Measurements from ENCODE around the gene NECAB3. TPM values are rescaled to one million over a fixed set of nuclear protein-coding genes. Genes with fewer than 3 reads are reported as not detected.

The NECAB3 gene
- total RNA-seq, 2 experiments from 2014 or later = 62.4 to 79.4 TPM

DNA sequence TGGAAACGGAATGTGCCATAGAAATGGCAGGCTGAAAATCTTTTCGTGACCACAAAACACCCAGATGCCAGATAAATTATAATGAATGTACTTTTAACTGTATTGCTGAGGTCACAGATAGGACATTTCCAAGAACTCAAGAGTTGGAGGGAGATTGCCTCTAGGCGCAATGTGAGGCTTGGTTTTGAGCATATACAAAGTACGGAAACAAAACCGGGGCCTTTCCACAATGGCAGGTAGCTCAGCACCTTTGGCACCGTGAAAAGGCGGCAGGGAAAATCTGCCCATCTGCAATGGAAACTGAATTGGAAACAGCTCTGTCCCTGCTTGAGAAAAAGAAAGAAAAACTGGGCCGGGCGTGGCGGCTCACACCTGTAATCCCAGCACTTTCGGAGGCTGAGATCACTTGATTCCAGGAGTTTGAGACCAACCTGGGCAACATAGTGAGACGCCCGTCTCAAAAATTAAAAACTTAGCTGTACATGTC is 22.6 kb downstream of the NECAB3 start:
- peaks cover 19% of the 10 kb centered on the region for H3K4me1 ChIP-seq (ENCODE audit: insufficient read depth, low read length, poor library complexity, severe bottlenecking)
- no peak overlapping the region for H2AFZ ChIP-seq (ENCODE audit: low read length)
- TF ChIP-seq EZH2phosphoT487 (IDR thresholded peaks at IDR 0.05; ENCODE audit: borderline replicate concordance, low read depth, low read length) = no peak
- TF ChIP-seq, protein P1, sequence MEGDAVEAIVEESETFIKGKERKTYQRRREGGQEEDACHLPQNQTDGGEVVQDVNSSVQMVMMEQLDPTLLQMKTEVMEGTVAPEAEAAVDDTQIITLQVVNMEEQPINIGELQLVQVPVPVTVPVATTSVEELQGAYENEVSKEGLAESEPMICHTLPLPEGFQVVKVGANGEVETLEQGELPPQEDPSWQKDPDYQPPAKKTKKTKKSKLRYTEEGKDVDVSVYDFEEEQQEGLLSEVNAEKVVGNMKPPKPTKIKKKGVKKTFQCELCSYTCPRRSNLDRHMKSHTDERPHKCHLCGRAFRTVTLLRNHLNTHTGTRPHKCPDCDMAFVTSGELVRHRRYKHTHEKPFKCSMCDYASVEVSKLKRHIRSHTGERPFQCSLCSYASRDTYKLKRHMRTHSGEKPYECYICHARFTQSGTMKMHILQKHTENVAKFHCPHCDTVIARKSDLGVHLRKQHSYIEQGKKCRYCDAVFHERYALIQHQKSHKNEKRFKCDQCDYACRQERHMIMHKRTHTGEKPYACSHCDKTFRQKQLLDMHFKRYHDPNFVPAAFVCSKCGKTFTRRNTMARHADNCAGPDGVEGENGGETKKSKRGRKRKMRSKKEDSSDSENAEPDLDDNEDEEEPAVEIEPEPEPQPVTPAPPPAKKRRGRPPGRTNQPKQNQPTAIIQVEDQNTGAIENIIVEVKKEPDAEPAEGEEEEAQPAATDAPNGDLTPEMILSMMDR (conservative IDR thresholded peaks at IDR 0.05; ENCODE audit: low read length) = no peak
- H3K9me2 ChIP-seq (ENCODE audit: insufficient read depth, low read length) = no peaks in the 10 kb centered on the region
- ChIA-PET POLR2A (interaction anchor here (0.6 to 1.3 kb wide), 2 partner anchors 13 to 191 kb away, joined by 4 read pairs; no protein-coding TSS in a partner anchor), CTCF (ENCODE audit: unreplicated experiment) (no interaction called here)
- no peak overlapping the region for H3K4me3 ChIP-seq (ENCODE audit: low read depth, low read length, poor library complexity, severe bottlenecking)
- intact Hi-C loops (cut with micrococcal nuclease; ENCODE audit: unreplicated experiment) = loop anchor here (2.0 to 5.0 kb wide), 2 partner anchors 83 to 249 kb away; partner anchors contain the start of gene CDK5RAP1
- H3K4me2 ChIP-seq (ENCODE audit: low read length) = no peak overlapping the region
- H3K27ac ChIP-seq (ENCODE audit: low read depth, low read length, poor library complexity, severe bottlenecking) = no peak overlapping the region
- H4K20me1 ChIP-seq (ENCODE audit: insufficient read depth, low read length) = peaks cover 5% of the 10 kb centered on the region; the same call in 1 of the 2 replicates
- no TSS peak for BruUV-seq (replicated peaks)
- H3K36me3 ChIP-seq (ENCODE audit: insufficient read depth, low read length) = peaks cover 22% of the 10 kb centered on the region; the same call in 1 of the 2 replicates
- no peaks in the 10 kb centered on the region for H3K79me2 ChIP-seq (ENCODE audit: insufficient read depth, low read depth, low read length)
- H3K9me3 ChIP-seq (ENCODE audit: low read length) = no peaks in the 10 kb centered on the region
- no peak for DNase-seq (ENCODE audit: low spot score)

DNA sequence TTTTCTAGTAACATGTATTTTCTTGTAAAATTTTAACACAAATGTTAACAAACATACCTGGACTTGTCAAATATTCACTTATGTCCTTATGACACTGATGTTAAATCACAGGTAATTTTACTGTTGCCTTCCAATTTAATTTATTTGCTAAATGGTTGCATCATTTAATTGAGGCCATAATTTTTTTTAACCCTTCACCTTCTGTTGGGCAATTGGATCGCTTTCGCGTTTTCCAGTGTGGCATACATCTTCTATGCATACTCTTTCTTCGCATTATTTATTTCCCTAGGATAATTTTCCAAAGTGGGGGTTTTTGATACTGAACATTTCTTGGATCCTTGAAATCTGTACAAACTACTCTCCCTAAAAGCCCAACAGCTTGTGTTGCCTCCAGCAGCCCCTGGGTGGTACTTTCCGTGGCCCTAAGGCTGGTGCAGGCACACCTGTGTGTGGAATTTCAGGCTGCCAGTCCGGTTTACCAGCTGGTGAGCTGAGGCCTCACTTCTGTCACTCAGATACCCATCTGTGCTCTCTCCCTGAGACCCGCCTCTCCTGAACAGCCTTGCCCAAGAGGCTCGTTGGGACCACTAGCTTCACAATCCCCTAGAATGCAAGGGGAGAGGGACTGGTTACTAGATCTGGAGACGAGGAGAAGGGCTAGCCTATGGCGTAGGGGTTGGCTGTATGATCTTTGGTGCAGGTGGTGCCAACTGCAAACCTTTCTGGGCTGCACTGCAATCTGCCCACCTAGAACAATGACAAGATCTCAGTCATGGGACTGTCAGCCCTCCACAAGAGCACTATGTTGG is 23.3 kb downstream of the NECAB3 start:
- H3K9me2 ChIP-seq (ENCODE audit: insufficient read depth, low read length) = no peaks in the 10 kb centered on the region
- H3K36me3 ChIP-seq (ENCODE audit: insufficient read depth, low read length) = peaks cover 26% of the 10 kb centered on the region
- H3K4me1 ChIP-seq (ENCODE audit: insufficient read depth, low read length, poor library complexity, severe bottlenecking) = peaks cover 19% of the 10 kb centered on the region
- no peak overlapping the region for H3K4me2 ChIP-seq (ENCODE audit: low read length)
- CTCF ChIA-PET (ENCODE audit: unreplicated experiment) = no interaction called here
- no peaks in the 10 kb centered on the region for H3K9me3 ChIP-seq (ENCODE audit: low read length)
- no peaks in the 10 kb centered on the region for H3K79me2 ChIP-seq (ENCODE audit: insufficient read depth, low read depth, low read length)
- POLR2A ChIA-PET = interaction anchor here (0.6 to 1.3 kb wide), 2 partner anchors 13 to 190 kb away, joined by 4 read pairs; no protein-coding TSS in a partner anchor
- peaks cover 5% of the 10 kb centered on the region; the same call in 1 of the 2 replicates for H4K20me1 ChIP-seq (ENCODE audit: insufficient read depth, low read length)
- no TSS peak for BruUV-seq (replicated peaks)
- DNase-seq (ENCODE audit: low spot score) = no peak
- H3K4me3 ChIP-seq (ENCODE audit: low read depth, low read length, poor library complexity, severe bottlenecking) = no peak overlapping the region
- H3K27ac ChIP-seq (ENCODE audit: low read depth, low read length, poor library complexity, severe bottlenecking) = no peak overlapping the region
- H2AFZ ChIP-seq (ENCODE audit: low read length) = no peak overlapping the region
- TF ChIP-seq, protein P1 (conservative IDR thresholded peaks at IDR 0.05; ENCODE audit: low read length) = no peak
- TF ChIP-seq EZH2phosphoT487 (IDR thresholded peaks at IDR 0.05; ENCODE audit: borderline replicate concordance, low read depth, low read length) = no peak
- intact Hi-C loops (cut with micrococcal nuclease; ENCODE audit: unreplicated experiment) = loop anchor here (5.0 kb wide), 1 partner anchor 249 kb away; the partner anchor contains the start of gene CDK5RAP1
